Activated CD8-positive, alpha-beta memory T cell treated with anti-CD3 and anti-CD28 coated beads, Interleukin-2, amount 50 U/mL, for 1 hour (primary cell): ENCODE results near the gene SCNN1A.
A peak's percentile ranks its signal among the peaks of the same experiment; 100 is the strongest.
"Not testable (repeated sequence)": the region's sequence is repeated elsewhere in the genome, so short reads cannot be mapped to it uniquely, and the experiment has no call there.

Experiments
- DNase-seq: peaks from one replicate; pipeline ENCODE4 v3.0.0-alpha.2; 2020; ENCODE audit errors: extremely low read depth

Gene SCNN1A

GRCh38 chr12:6347367-6348338 is 27.7 kb downstream of the SCNN1A start:
- no peak for DNase-seq

GRCh38 chr12:6346942-6347341 is 28.4 kb downstream of the SCNN1A start:
- no peak for DNase-seq

DNA sequence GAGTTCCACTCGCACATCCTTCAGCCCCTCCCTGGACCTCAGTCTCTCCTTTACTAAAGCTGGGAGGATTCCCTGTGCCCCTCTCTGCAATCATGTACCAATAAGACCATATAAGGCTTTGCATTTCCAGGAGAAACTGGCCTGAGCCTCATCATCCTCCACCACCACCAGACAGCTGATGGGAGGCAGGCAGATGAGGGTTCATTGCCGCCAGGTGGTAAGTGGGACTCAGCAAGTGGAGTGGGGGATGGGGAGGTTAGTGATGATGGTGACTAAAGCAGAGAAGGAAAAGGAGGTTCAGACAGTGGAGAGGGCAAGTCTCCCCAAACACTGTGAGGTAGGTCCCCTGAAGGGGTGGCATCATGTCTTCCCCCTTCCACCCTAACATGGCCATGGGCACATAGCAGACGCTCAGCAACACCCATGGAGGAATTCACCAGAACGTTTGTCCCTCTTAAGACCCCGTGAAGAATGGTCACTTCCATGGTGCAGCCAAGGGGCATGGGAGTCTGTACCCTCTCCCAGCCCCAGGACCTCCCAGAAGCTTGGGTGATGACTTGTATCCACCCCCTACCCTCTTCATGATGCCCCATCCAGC is 29.0 kb downstream of the SCNN1A start:
- no peak for DNase-seq

DNA sequence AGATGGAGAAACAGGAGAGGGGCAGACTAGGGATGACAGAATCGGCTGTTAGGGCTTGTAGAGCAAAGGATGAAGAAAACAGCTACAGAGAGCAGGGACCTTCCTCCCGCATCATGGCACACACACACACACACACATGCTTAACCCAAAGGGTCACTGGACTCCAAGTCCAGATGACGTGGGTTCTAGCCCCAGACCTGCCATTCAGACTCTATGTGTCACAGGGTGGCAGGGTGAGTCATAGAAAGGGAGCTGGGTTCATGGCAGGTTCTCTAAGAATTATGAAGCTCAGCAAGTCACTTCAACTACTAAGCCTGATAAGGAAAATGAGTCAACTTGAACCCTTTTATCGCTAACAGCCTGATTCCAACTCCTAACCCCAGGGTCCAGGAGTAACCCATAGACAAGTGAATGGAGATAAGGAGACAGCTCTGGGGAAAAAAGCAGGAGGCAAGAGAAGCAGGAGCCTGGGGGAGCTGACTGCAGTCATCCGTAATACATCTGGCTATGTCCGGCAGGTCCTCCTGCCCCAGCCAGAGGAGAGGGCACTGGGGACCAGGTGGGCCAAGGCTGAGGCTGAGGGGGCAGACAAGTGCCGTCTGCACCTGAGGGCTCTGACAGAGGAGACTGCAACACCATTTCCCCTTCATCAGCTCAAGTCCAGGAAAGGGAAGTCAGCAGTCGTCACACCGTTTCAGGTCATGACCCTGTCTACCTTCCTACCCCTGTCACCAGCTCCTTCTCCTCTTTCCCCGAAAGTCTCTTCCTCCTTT is 29.9 kb downstream of the SCNN1A start:
- DNase-seq, result no peak

- DNase-seq, result not testable (repeated sequence)
These were observed 31.2 kb downstream of the SCNN1A start for GRCh38 chr12:6344101-6344660.

DNA sequence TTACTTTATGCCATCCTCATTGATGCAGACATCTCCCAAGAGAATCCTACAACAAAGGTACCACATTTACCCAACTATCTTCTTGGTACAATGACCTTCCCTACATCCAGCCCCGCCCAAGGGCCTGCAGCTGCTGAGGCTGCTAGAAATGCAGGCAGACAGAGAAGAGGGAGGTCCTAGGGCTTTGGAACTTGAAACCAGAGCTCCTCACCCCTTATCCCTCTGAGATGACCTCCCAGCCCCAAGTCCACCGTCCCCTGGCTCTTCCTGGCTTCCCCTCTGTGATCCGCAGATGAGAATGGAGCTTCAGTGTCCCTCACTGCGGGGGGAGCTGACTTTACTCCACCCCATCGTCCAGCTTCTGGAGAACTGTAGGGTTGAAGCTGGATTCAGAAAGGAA is 31.8 kb downstream of the SCNN1A start:
- DNase-seq, result no peak

GRCh38 chr12:6342140-6342889 is 33.0 kb downstream of the SCNN1A start:
- no peak for DNase-seq

- DNase-seq, result no peak
These were observed 33.8 kb downstream of the SCNN1A start, which contains the start of gene TNFRSF1A for GRCh38 chr12:6341417-6342139. TNFRSF1A (minus strand) TSS chr12:6342076; CDS start chr12:6341814, 262 bp downstream.

GRCh38 chr12:6340745-6341416 is 34.5 kb downstream of the SCNN1A start:
- no peak for DNase-seq

GRCh38 chr12:6340032-6340638 is 35.2 kb downstream of the SCNN1A start:
- no peak for DNase-seq

GRCh38 chr12:6338955-6339354 is 36.4 kb downstream of the SCNN1A start:
- no peak for DNase-seq

DNA sequence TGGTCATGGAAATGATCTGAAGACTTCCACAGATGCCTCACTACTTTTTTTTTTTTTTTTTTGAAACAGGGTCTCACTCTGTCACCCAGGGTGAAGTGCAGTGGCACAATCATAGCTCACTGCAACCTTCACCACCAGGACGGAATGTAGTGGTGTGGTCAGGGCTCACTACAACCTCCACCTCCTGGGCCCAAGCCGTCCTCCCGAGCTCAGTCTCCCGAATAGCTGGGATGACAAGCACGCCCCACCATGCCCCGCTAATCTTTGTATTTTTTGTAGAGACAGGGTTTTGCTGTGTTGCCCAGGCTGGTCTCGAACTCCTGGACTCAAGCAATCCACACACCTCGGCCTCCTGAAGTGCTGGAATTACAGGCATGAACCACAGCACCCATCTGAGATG is 36.8 kb downstream of the SCNN1A start:
- DNase-seq, result not testable (repeated sequence)

GRCh38 chr12:6337958-6338433 is 37.4 kb downstream of the SCNN1A start:
- DNase-seq, result no peak

- peak; percentile 40 for DNase-seq
These were observed 38.2 kb downstream of the SCNN1A start for GRCh38 chr12:6336889-6337853.

- no peak for DNase-seq
These were observed 39.1 kb downstream of the SCNN1A start for GRCh38 chr12:6336079-6336888.

DNA sequence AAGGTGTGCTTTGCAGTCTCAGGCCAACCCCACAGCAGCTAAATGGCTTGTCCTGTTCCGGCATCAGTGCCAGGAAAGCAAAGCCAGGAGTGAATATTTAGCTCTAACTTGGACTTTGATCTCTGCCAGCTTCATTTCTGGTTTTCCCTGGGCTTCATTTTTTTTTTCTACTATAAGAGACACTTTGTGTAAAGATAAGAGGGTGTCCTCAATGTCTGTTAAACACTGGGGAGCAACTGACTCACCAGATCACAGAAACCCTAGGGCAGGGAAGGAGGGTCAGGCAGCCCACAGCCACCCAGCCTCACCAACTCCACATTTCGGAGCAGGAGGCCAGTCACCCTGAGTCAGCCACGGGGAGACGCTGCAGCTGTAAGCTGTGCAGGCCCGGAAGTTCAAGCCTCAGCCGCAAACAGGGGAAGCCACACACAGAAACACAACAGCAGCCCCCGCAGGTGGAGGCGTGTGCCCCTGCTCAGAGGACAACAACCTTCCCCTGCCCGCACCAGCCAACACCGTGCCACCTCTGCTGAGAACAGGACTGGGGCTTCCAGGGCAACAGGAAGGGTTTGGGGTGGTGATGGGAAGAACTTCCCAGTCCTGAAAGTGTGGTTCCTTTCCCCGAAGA is 39.8 kb downstream of the SCNN1A start:
- peak; percentile 86 for DNase-seq

DNA sequence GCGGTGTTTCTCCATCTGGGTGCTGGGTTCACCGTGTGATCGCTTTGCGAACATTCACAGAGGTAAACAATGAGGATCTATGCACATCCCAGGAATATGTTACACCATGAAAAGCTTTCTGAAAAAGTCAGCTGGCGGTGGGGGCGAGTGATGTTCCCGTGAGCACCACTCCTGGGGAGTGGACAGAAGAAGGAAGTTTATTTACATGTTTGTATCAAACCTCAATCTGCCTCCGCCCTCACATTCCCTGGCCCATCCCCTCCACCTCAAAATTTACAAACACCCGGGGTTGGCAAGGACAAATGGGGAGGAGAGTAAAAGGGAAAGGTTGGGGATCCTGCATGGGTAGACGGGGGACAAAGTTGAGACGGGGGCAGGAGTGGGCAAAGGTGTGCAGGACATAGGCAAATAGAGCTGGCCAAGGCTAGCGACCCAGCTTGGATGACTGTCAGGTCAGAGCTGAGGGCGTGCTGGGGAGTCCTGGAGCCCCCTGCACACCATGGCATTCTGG is 40.4 kb downstream of the SCNN1A start:
- no peak for DNase-seq
